ENCODE results near the gene MAPKAPK2. TPM values are rescaled to one million over a fixed set of nuclear protein-coding genes. Genes with fewer than 3 reads are reported as not detected.
A peak's percentile ranks its signal among the peaks of the same experiment; 100 is the strongest.

The MAPKAPK2 gene
- polyA plus RNA-seq, 1 of the 3 experiments (the other 2 are of a cell fraction) = 46.8 TPM

DNA sequence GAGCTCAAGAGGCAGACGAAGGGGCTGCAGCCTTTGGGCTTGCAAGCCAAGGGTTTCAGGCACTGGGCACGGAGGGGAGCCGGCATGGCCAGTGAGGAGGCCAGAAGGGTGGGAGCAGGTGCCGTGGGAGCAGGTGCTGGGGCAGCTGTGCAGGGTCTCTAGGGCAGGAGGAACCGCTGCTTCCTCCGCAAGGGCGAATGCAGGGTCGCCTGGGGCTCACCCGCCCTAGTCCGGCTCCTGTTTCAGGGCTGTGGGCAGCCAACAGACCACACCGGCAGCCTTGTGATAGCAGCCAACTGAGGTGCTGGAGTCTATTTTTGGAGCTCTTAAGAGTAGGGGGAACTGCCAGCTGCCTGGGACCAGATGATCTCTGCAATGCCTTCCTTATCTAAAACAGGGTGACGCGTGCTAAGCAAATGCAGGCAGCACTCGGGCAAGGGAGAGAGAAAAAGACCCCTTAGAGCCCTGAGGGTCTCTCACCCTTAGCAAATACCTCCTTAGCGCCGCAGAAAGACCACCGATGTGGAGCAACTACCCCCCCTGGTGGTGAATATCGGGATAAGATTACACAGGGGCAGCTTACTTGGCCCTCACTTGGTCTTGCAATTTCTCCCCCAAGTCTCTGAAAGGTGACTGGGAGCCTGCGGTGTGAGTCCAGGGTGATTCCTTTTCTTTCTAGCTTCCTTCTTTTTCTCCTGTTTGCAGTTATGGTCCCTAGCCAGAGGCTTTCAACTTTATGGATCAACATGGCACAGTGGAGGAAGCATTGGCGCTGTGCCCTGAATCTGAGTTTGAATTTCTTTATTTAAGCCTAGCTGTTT lies 20.7 kb upstream of the MAPKAPK2 start:
- Histone ChIP-seq H3K36me3 (replicated peaks in 1 of 2; ENCODE audit: control insufficient read depth in 1 of 2, insufficient read depth in 2 of 2, low read length in 1 of 2) (no peaks in the 10 kb centered on the region), H3K4me1 (ENCODE audit: control insufficient read depth in 1 of 2, insufficient read depth in 2 of 2, low read depth in 1 of 2, low read length in 1 of 2) (peaks cover 0 to 6% of the 10 kb centered on the region in 2 experiments; a peak in 1 of 4 replicates), H3K79me2 (ENCODE audit: insufficient read depth) (no peaks in the 10 kb centered on the region), H3K27ac (ENCODE audit: low read depth in 2 of 2, low read length in 1 of 2) (no peak overlapping the region), H3K9me3 (no peaks in the 10 kb centered on the region), H3K4me2 (peak overlapping the region; percentile 69), H3K9ac (no peak overlapping the region), H3K9me2 (no peaks in the 10 kb centered on the region), H2AFZ (ENCODE audit: low read depth) (no peak overlapping the region), H3K4me3 (ENCODE audit: low read depth in 2 of 2, low read length in 1 of 2) (peak overlapping the region; percentile 8 to 39; a peak in 2 of 4 replicates), H3F3A (replicated peaks; ENCODE audit: insufficient read depth) (no peaks in the 10 kb centered on the region), H3K27me3 (ENCODE audit: insufficient read depth) (peaks cover 23% of the 10 kb centered on the region; the same call in 1 of the 2 replicates), H4K20me1 (ENCODE audit: insufficient read depth) (no peaks in the 10 kb centered on the region)
- DNase-seq = peak; percentile 84
- ChIA-PET CTCF (interaction anchor here (0.6 to 17.9 kb wide), 60 partner anchors 10 to 318 kb away, joined by 3 to 450 read pairs (median 4); partner anchors contain the start of genes DYRK3, EIF2D and MAPKAPK2), POLR2A (interaction anchor here (0.5 to 2.2 kb wide), 2 partner anchors 29 to 54 kb away, joined by 3 to 22 read pairs; partner anchors contain the start of gene DYRK3)
- WGBS (ENCODE audit: low lambda C conversion rate) = 11% methylated on average over 11 of the region's 20 CpGs
- TF ChIP-seq, protein P1, sequence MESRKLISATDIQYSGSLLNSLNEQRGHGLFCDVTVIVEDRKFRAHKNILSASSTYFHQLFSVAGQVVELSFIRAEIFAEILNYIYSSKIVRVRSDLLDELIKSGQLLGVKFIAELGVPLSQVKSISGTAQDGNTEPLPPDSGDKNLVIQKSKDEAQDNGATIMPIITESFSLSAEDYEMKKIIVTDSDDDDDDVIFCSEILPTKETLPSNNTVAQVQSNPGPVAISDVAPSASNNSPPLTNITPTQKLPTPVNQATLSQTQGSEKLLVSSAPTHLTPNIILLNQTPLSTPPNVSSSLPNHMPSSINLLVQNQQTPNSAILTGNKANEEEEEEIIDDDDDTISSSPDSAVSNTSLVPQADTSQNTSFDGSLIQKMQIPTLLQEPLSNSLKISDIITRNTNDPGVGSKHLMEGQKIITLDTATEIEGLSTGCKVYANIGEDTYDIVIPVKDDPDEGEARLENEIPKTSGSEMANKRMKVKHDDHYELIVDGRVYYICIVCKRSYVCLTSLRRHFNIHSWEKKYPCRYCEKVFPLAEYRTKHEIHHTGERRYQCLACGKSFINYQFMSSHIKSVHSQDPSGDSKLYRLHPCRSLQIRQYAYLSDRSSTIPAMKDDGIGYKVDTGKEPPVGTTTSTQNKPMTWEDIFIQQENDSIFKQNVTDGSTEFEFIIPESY (IDR thresholded peaks at IDR 0.05; ENCODE audit: borderline replicate concordance, low read depth) = no peak
- TF ChIP-seq IRF3 (IDR thresholded peaks at IDR 0.05; ENCODE audit: low read depth, low read length) (no peak), FOSL2 (IDR thresholded peaks at IDR 0.05; ENCODE audit: borderline replicate concordance, low read depth) (no peak), FOXJ3 (CRISPR knock-in tag; IDR thresholded peaks at IDR 0.05) (no peak), RAD21 (IDR thresholded peaks at IDR 0.05; ENCODE audit: low read length) (peak; percentile 89), TCF12 (IDR thresholded peaks at IDR 0.05) (no peak), SMC3 (IDR thresholded peaks at IDR 0.05; ENCODE audit: low read depth, low read length) (peak; percentile 88), GABPA (IDR thresholded peaks at IDR 0.05; ENCODE audit: low read depth) (no peak), RXRA (IDR thresholded peaks at IDR 0.05; ENCODE audit: borderline replicate concordance, low read depth) (no peak)
- TF ChIP-seq, protein P2, sequence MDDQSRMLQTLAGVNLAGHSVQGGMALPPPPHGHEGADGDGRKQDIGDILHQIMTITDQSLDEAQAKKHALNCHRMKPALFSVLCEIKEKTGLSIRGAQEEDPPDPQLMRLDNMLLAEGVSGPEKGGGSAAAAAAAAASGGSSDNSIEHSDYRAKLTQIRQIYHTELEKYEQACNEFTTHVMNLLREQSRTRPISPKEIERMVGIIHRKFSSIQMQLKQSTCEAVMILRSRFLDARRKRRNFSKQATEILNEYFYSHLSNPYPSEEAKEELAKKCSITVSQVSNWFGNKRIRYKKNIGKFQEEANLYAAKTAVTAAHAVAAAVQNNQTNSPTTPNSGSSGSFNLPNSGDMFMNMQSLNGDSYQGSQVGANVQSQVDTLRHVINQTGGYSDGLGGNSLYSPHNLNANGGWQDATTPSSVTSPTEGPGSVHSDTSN (IDR thresholded peaks at IDR 0.05) = no peak
- TF ChIP-seq, protein P3, sequence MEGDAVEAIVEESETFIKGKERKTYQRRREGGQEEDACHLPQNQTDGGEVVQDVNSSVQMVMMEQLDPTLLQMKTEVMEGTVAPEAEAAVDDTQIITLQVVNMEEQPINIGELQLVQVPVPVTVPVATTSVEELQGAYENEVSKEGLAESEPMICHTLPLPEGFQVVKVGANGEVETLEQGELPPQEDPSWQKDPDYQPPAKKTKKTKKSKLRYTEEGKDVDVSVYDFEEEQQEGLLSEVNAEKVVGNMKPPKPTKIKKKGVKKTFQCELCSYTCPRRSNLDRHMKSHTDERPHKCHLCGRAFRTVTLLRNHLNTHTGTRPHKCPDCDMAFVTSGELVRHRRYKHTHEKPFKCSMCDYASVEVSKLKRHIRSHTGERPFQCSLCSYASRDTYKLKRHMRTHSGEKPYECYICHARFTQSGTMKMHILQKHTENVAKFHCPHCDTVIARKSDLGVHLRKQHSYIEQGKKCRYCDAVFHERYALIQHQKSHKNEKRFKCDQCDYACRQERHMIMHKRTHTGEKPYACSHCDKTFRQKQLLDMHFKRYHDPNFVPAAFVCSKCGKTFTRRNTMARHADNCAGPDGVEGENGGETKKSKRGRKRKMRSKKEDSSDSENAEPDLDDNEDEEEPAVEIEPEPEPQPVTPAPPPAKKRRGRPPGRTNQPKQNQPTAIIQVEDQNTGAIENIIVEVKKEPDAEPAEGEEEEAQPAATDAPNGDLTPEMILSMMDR (IDR thresholded peaks at IDR 0.05) = peak; percentile 89

Measured in SK-N-SH (cell line).